ENCODE data around the gene HMG20A.

GRCh38 chr15:77532067-77532710 is 111.5 kb downstream of the HMG20A start:
- no peak for TF ChIP-seq CTBP1 (IDR thresholded peaks at IDR 0.05; ENCODE audit: borderline replicate concordance)
- TF ChIP-seq FOXM1 (IDR thresholded peaks at IDR 0.05; ENCODE audit: borderline replicate concordance) = no peak
- TF ChIP-seq LEF1 (IDR thresholded peaks at IDR 0.05; ENCODE audit: borderline replicate concordance) = no peak
- TF ChIP-seq HDGF (IDR thresholded peaks at IDR 0.05; ENCODE audit: borderline replicate concordance) = no peak
- no peak for TF ChIP-seq SP1 (IDR thresholded peaks at IDR 0.05)
- no peak for TF ChIP-seq SUZ12 (IDR thresholded peaks at IDR 0.05)

All from HEK293T (cell line).